Measurements from ENCODE around the gene KCNE5. TPM values are rescaled to one million over a fixed set of nuclear protein-coding genes. Genes with fewer than 3 reads are reported as not detected.

Gene KCNE5
- total RNA-seq, result 0.21 TPM in 1 of 2 replicates, not detected in the other

DNA sequence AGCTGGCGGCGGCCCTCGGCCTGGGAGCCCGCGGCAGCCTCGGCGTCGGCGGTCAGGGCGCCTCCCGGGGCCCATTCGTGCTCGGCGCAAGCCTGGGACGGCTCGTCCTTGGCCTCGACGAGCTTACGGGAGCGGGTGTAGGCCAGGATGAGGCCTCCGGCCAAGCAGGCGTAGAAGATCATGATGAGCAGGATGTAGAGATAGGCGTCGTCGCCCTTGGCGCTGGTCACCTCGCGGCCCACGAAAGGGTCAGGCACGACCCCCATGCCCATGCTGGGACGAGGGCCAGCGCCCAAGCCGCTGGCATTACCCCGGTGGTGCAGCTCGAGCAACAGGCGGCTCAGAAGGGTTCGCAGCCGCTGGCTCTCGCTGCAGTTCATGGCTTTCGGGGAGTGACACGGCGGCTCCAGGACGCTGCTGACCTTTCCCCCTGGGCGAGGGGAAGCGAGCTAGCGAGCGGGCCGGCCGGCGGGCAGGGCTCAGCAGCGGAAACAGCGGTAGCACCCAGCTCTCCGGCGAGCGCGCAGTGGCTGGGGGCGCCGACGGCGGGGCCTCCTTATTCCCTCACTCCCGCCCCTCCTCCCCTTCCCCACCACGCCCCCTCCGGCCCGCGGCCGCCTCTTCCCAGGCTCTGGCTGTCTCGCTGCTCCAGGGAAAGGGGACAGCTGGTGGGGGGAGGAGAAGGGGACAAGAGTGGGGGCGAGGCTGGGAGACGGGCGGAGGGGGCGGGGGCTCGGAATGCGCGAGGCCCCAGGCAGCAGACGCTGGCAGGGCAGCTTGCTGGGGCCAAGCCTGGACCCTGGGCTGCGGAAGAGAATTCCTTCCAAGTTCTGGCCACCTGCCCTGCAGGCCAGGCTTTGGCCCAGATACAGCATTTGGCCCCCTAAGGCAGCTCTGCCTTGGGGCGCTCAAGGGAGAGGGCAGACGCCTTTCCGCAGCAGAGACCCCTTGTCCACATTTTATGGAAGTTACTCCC, at the start of gene KCNE5:
TSS of gene KCNE5 (minus strand) at position 532 of the 976 bp plus-strand sequence. CDS start at position 380, 152 bp downstream.

Other genes starting within 250 kb of the KCNE5 start
- 0.21 TPM in 1 of 2 replicates, not detected in the other for gene GUCY2F, start 143.1 kb downstream of the KCNE5 start, total RNA-seq
- 12.3 and 14.7 TPM in 2 replicates for gene NXT2, start 88.3 kb downstream of the KCNE5 start, total RNA-seq
- 50.3 and 88.4 TPM in 2 replicates for gene ACSL4, start 108.1 kb upstream of the KCNE5 start, total RNA-seq

Data from tracheal epithelial cell (primary cell).